IMR-90 (cell line): ENCODE results near the gene NME1. TPM values are rescaled to one million over a fixed set of nuclear protein-coding genes. Genes with fewer than 3 reads are reported as not detected.
"Not testable (repeated sequence)": the region's sequence is repeated elsewhere in the genome, so short reads cannot be mapped to it uniquely, and the experiment has no call there.

Source experiments
- ATAC-seq: fragments of 200-7000 bp; cut with Tn5 transposase; 2 replicates; pipeline ENCODE4 v1.9.1; 2020; ENCODE audit warnings: low read depth, mild to moderate bottlenecking, moderate library complexity
- BruUV-seq: library from RNA; stranded (reverse); fragments of 400-500 nt; replicated peaks from 2 replicates; lab custom pipeline; 2021; lab: Mats Ljungman, UMichigan
- CTCF ChIA-PET: fragments of 300-600 bp; formaldehyde crosslinking; extraction: SDS; loops from one replicate; lab custom pipeline; 2021; ENCODE audit warnings: antibody characterized with exemption; lab: Yijun Ruan, JAX
- POLR2A ChIA-PET: fragments of 300-600 bp; sonication (Branson Sonifier 250); formaldehyde crosslinking; loops from one replicate; lab custom pipeline; 2022; ENCODE audit warnings: antibody characterized with exemption; ENCODE audit not compliant: unreplicated experiment; lab: Charles Lee
- DNase-seq: peaks from one replicate; pipeline ENCODE4 v3.0.0; 2013
- H2AFZ ChIP-seq: replicated peaks from 2 replicates; pipeline ENCODE3; 2013; ENCODE audit warnings: low read length, mild to moderate bottlenecking; ENCODE audit not compliant: poor library complexity
- H2AK5ac ChIP-seq: 2 replicates; pipeline ENCODE4 v1.6.1; 2013; ENCODE audit warnings: low read depth, low read length, inconsistent platforms
- H2AK9ac ChIP-seq: replicated peaks from 2 replicates; pipeline ENCODE3; 2013; ENCODE audit warnings: mild to moderate bottlenecking, low read depth, low read length, moderate library complexity; ENCODE audit not compliant: poor library complexity
- H2BK120ac ChIP-seq: 2 replicates; pipeline ENCODE4 v1.6.1; 2013; ENCODE audit warnings: low read depth, low read length, inconsistent platforms
- H2BK15ac ChIP-seq: 3 replicates; pipeline ENCODE4 v1.6.1; 2013; ENCODE audit warnings: low read depth, low read length, inconsistent platforms
- H2BK20ac ChIP-seq: 2 replicates; pipeline ENCODE4 v1.6.1; 2013; ENCODE audit warnings: low read depth, mild to moderate bottlenecking, inconsistent platforms, low read length, moderate library complexity
- H2BK5ac ChIP-seq: 2 replicates; pipeline ENCODE4 v1.6.1; 2013; ENCODE audit warnings: mild to moderate bottlenecking, low read depth, low read length, inconsistent platforms; ENCODE audit not compliant: poor library complexity, severe bottlenecking
- H3K14ac ChIP-seq: replicated peaks from 2 replicates; pipeline ENCODE4 v1.6.1; 2013; ENCODE audit warnings: low read depth, low read length, inconsistent platforms
- H3K18ac ChIP-seq: 2 replicates; pipeline ENCODE4 v1.6.1; 2013; ENCODE audit warnings: low read depth, low read length, control low read depth
- H3K23ac ChIP-seq: 2 replicates; pipeline ENCODE4 v1.6.1; 2013; ENCODE audit warnings: low read depth, low read length, inconsistent platforms
- H3K27ac ChIP-seq: 2 replicates; pipeline ENCODE4 v1.5.1; 2013; ENCODE audit warnings: mild to moderate bottlenecking, control low read depth, low read length; ENCODE audit not compliant: insufficient read depth
- H3K27me3 ChIP-seq: 2 replicates; pipeline ENCODE4 v1.6.1; 2013; ENCODE audit warnings: low read length; ENCODE audit not compliant: control insufficient read depth, insufficient read depth
- H3K36me3 ChIP-seq: 2 replicates; pipeline ENCODE4 v1.6.1; 2013; ENCODE audit warnings: low read length, mixed read lengths; ENCODE audit not compliant: control insufficient read depth, insufficient read depth
- H3K4ac ChIP-seq: 2 replicates; pipeline ENCODE4 v1.6.1; 2013; ENCODE audit warnings: low read depth, low read length, inconsistent platforms
- H3K4me1 ChIP-seq: 2 replicates; pipeline ENCODE4 v1.6.1; 2013; ENCODE audit warnings: low read length, mixed read lengths; ENCODE audit not compliant: control insufficient read depth, insufficient read depth
- H3K4me2 ChIP-seq: 2 replicates; pipeline ENCODE4 v1.6.1; 2013; ENCODE audit warnings: low read depth, mild to moderate bottlenecking, control low read depth, low read length, moderate library complexity
- H3K4me3 ChIP-seq: 2 replicates; pipeline ENCODE4 v1.5.1; 2013; ENCODE audit warnings: low read depth, mild to moderate bottlenecking, control low read depth, low read length, moderate library complexity; ENCODE audit not compliant: insufficient read depth
- H3K56ac ChIP-seq: 2 replicates; pipeline ENCODE4 v1.6.1; 2013; ENCODE audit warnings: low read length, inconsistent platforms; ENCODE audit not compliant: insufficient read depth; ENCODE audit errors: extremely low read depth
- H3K79me1 ChIP-seq, 2 experiments: 2 replicates each; pipeline ENCODE4 v1.6.1; 2013; ENCODE audit warnings: low read length in 2 of 2, inconsistent platforms in 1 of 2, low read depth in 1 of 2
- H3K9ac ChIP-seq: 2 replicates; pipeline ENCODE4 v1.6.1; 2013; ENCODE audit warnings: low read depth, low read length, control low read depth
- H3K9me1 ChIP-seq: 2 replicates; pipeline ENCODE4 v1.6.1; 2013; ENCODE audit warnings: low read length, inconsistent platforms; ENCODE audit not compliant: insufficient read depth
- H3K9me3 ChIP-seq: 2 replicates; pipeline ENCODE4 v1.6.1; 2013; ENCODE audit warnings: low read length; ENCODE audit not compliant: control insufficient read depth, insufficient read depth
- H4K20me1 ChIP-seq: 2 replicates; pipeline ENCODE4 v1.6.1; 2013; ENCODE audit warnings: low read length, inconsistent platforms; ENCODE audit not compliant: insufficient read depth
- H4K5ac ChIP-seq: 2 replicates; pipeline ENCODE4 v1.6.1; 2013; ENCODE audit warnings: mild to moderate bottlenecking, low read depth, low read length, control low read depth
- H4K8ac ChIP-seq, 2 experiments: 2 replicates each; pipeline ENCODE4 v1.6.1; 2013; ENCODE audit warnings: low read depth in 2 of 2, low read length in 2 of 2, control low read depth in 1 of 2, inconsistent platforms in 1 of 2
- H4K91ac ChIP-seq: 2 replicates; pipeline ENCODE4 v1.6.1; 2013; ENCODE audit warnings: low read depth, low read length, inconsistent platforms; ENCODE audit not compliant: insufficient read depth
- WGBS, 2 experiments: methylation state at CpG; one replicate each; pipeline versions ENCODE4 v1.1.5 to v1.1.7; 2013; ENCODE audit warnings: missing lambda C conversion rate in 2 of 2; ENCODE audit not compliant: insufficient read length in 1 of 2; ENCODE audit errors: extremely low coverage in 2 of 2; 5-methylcytosine and 5-hydroxymethylcytosine counted together
- dilution Hi-C: fragments of 300-500 bp; cut with HindIII; formaldehyde crosslinking; loops from one replicate; pipeline ENCODE4 v1.14.3; 2018; ENCODE audit warnings: low sequenced_read_pairs; ENCODE audit not compliant: unreplicated experiment
- in situ Hi-C: fragments of 300-500 bp; cut with MboI; formaldehyde crosslinking; loops from 3 replicates; pipeline ENCODE4 v1.14.3; 2019; ENCODE audit warnings: low sequenced_read_pairs, inconsistent platforms, mixed read lengths
- intact Hi-C: fragments of 100-400 bp; cut with micrococcal nuclease; formaldehyde crosslinking; loops from 2 replicates; pipeline ENCODE4 v1.10.0; 2022
- polyA plus RNA-seq, 3 experiments: library from polyadenylated mRNA; depleted of rRNA; stranded (reverse); fragments of >200 nt; gene quantifications; 2 replicates each; pipeline ENCODE4 v1.2.3, GENCODE V29; 2012; ENCODE audit warnings: low replicate concordance in 1 of 3
- total RNA-seq: library from RNA; depleted of rRNA; stranded (reverse); fragments of >200 nt; gene quantifications from 2 replicates; pipeline ENCODE4 v1.2.3, GENCODE V29; 2012

Gene NME1
- total and polyA plus RNA-seq, 2 of the 4 experiments (the other 2 are of a cell fraction): 311 to 312 TPM

DNA sequence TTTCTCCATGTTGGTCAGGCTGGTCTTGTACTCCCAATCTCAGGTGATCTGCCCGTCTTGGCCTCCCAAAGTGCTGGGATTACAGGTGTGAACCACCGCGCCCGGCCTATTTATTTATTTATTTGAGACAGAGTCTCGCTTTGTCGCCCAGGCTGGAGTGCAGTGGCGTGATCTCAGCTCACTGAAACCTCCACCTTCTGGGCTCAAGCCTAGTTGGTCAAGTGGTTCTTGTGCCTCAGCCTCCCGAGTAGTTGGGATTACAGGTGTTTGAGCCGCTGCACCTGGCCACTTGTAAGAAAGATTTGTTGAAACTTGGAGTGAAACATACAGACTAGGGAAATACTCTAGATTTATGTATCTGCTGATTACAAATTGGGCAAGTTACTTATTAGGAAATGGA, 18.7 kb downstream of the NME1 start:
- H3K56ac ChIP-seq, H2AK5ac ChIP-seq, H3K4me2 ChIP-seq, CTCF ChIA-PET, H3K27me3 ChIP-seq, intact Hi-C loops, H3K9me3 ChIP-seq, H4K5ac ChIP-seq, H3K23ac ChIP-seq, H4K91ac ChIP-seq, H3K14ac ChIP-seq, POLR2A ChIA-PET, DNase-seq, ATAC-seq, H3K18ac ChIP-seq, dilution Hi-C loops, H3K9me1 ChIP-seq, H2AK9ac ChIP-seq, H2BK15ac ChIP-seq, H3K27ac ChIP-seq, H2BK20ac ChIP-seq, H3K4me1 ChIP-seq, in situ Hi-C loops, BruUV-seq, H2BK120ac ChIP-seq, H4K8ac ChIP-seq, H2BK5ac ChIP-seq, H3K4ac ChIP-seq, H2AFZ ChIP-seq, H3K9ac ChIP-seq, H3K4me3 ChIP-seq: not testable (repeated sequence)
- Histone ChIP-seq H3K79me1 (peaks cover 23 to 36% of the 10 kb centered on the region in 2 experiments), H4K20me1 (peaks cover 16% of the 10 kb centered on the region), H3K36me3 (peaks cover 32% of the 10 kb centered on the region)
- 80% methylated on average over 1 of the region's 9 CpGs; no CpG with 5 or more reads in 1 of the 2 experiments for WGBS, 2 experiments
